OCI-M1 (cell line): ENCODE measurements around the gene FAM124A.
"Not testable (repeated sequence)": the region's sequence is repeated elsewhere in the genome, so short reads cannot be mapped to it uniquely, and the experiment has no call there.

Source experiments
- DNase-seq: peaks from one replicate; lab custom pipeline; 2025; lab: John Stamatoyannopoulos, UW

The FAM124A gene

GRCh38 chr13:51270623-51271415, 48.6 kb downstream of the FAM124A start:
- DNase-seq: no peak

GRCh38 chr13:51271528-51272085, 49.4 kb downstream of the FAM124A start:
- DNase-seq: no peak

GRCh38 chr13:51275101-51275500, 52.9 kb downstream of the FAM124A start:
- no peak for DNase-seq

GRCh38 chr13:51276636-51277035, 54.4 kb downstream of the FAM124A start:
- DNase-seq: no peak

- DNase-seq: no peak
Observed at GRCh38 chr13:51277928-51278327, 55.7 kb downstream of the FAM124A start.

- DNase-seq: no peak
Observed at GRCh38 chr13:51278426-51279130, 56.4 kb downstream of the FAM124A start.

- DNase-seq: no peak
Observed at GRCh38 chr13:51280379-51280940, 58.3 kb downstream of the FAM124A start.

- no peak for DNase-seq
Observed at GRCh38 chr13:51282322-51282721, 60.1 kb downstream of the FAM124A start.

GRCh38 chr13:51282923-51283322, 60.7 kb downstream of the FAM124A start:
- not testable (repeated sequence) for DNase-seq

GRCh38 chr13:51283371-51283770, 61.2 kb downstream of the FAM124A start:
- DNase-seq: no peak

- no peak for DNase-seq
Observed at GRCh38 chr13:51284339-51284738, 62.1 kb downstream of the FAM124A start.

- peak; percentile 84 for DNase-seq
Observed at GRCh38 chr13:51286135-51287002, 64.2 kb downstream of the FAM124A start.

GRCh38 chr13:51287758-51288157, 65.6 kb downstream of the FAM124A start:
- no peak for DNase-seq

- not testable (repeated sequence) for DNase-seq
Observed at GRCh38 chr13:51288254-51288653, 66.1 kb downstream of the FAM124A start.

- no peak for DNase-seq
Observed at GRCh38 chr13:51291341-51291740, 69.1 kb downstream of the FAM124A start.

- DNase-seq: no peak
Observed at GRCh38 chr13:51292000-51292565, 69.9 kb downstream of the FAM124A start.

GRCh38 chr13:51297556-51297955, 75.4 kb downstream of the FAM124A start:
- DNase-seq: no peak

- peak; percentile 17 for DNase-seq
Observed at GRCh38 chr13:51298812-51299211, 76.6 kb downstream of the FAM124A start.

- no peak for DNase-seq
Observed at GRCh38 chr13:51303063-51303552, 80.9 kb downstream of the FAM124A start.

- DNase-seq: no peak
Observed at GRCh38 chr13:51303882-51304281, 81.7 kb downstream of the FAM124A start.

GRCh38 chr13:51305271-51305967, 83.2 kb downstream of the FAM124A start:
- no peak for DNase-seq
